K562 (cell line): ENCODE measurements around the gene TRAF3.

Source experiments
- HMG20A ChIP-seq: fragments of 450-650 bp; formaldehyde crosslinking; conservative IDR thresholded peaks from 2 replicates; pipeline ENCODE4 v1.4.0; 2020; ENCODE audit warnings: mild to moderate bottlenecking, mixed read lengths
- NBN ChIP-seq: fragments of 450-650 bp; IDR thresholded peaks from 2 replicates; pipeline ENCODE4 v1.6.1; 2016; ENCODE audit warnings: low read depth, mild to moderate bottlenecking
- RBM34 ChIP-seq: fragments of 200-400 bp; formaldehyde crosslinking; IDR thresholded peaks from 2 replicates; pipeline ENCODE4 v1.6.1; 2018; ENCODE audit warnings: low read length, borderline replicate concordance; ENCODE audit not compliant: insufficient read depth
- SMARCC2 ChIP-seq: fragments of 450-650 bp; IDR thresholded peaks from 2 replicates; pipeline ENCODE4 v1.6.1; 2017; ENCODE audit warnings: antibody characterized with exemption, moderate library complexity, mild to moderate bottlenecking, low read depth
- SP1 ChIP-seq: sonication (generic); formaldehyde crosslinking; IDR thresholded peaks from 2 replicates; pipeline ENCODE4 v1.8.1; 2022; ENCODE audit warnings: mild to moderate bottlenecking, missing genetic modification reagents
- TEAD4 ChIP-seq, 2 experiments: sonication (generic) in 1 of 2; formaldehyde crosslinking in 1 of 2; IDR thresholded peaks; 2 replicates each; pipeline versions ENCODE4 v1.6.1 to v1.8.0; 2012 to 2022; ENCODE audit warnings: borderline replicate concordance in 1 of 2, inconsistent platforms in 1 of 2, low read length in 1 of 2, mild to moderate bottlenecking in 1 of 2, missing genetic modification reagents in 1 of 2
- TF ChIP-seq, protein P1 (sequence below): fragments of 250-450 bp; sonication (Bioruptor Pico); IDR thresholded peaks from 2 replicates; pipeline ENCODE4 v1.9.0; 2021; ENCODE audit warnings: mild to moderate bottlenecking

DNA sequence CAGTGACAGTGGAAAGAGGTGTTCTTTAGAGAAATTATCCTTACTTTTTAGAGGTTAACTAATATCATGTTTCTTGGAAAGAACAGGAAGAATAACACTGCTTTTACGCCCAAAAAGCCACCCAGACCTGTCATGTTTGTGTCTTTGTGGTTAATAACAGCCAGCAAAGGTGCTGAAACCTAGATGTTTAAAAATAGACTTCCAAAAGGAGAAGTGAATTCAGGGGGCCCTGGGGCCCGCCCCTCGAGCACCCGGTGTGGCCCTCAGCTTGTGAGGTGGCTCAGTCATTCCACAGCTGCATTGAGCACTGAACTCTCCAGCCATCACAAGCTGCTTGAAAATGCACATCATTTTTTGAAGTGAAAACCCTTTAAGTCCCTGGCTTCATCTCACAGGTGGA, 124.4 kb downstream of the TRAF3 start:
- TF ChIP-seq NBN: no peak
- TF ChIP-seq, protein P1, sequence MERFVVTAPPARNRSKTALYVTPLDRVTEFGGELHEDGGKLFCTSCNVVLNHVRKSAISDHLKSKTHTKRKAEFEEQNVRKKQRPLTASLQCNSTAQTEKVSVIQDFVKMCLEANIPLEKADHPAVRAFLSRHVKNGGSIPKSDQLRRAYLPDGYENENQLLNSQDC (CRISPR knock-in tag): no peak
- no peak for TF ChIP-seq TEAD4 (IDR thresholded peaks at IDR 0.05; ENCODE audit: low read length)
- TF ChIP-seq TEAD4 (CRISPR knock-in tag; IDR thresholded peaks at IDR 0.05; ENCODE audit: borderline replicate concordance): no peak
- no peak for TF ChIP-seq SMARCC2
- TF ChIP-seq HMG20A (CRISPR knock-in tag): no peak
- TF ChIP-seq RBM34: no peak
- no peak for TF ChIP-seq SP1 (CRISPR knock-in tag)
